ENCODE data around the gene TMEM63A.

DNA sequence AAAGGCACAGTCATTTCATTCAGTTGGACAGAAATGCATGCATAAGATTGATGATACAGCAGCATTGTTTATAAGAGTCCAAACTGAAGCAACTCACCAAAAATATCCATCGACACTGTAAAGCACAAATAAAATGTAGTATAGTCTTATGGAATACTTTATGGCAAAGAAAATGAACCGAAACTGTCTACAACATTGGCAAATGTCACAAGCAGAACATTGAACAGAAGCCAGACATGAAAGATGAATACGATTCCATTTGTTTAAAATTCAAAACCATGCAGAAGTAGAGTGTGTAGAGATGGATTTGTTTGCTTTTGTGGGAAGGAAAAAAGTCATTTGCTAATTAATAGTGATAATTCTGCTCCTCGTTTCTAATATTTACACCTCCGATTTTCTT is 14.3 kb upstream of the TMEM63A start:
- TF ChIP-seq, protein P1, sequence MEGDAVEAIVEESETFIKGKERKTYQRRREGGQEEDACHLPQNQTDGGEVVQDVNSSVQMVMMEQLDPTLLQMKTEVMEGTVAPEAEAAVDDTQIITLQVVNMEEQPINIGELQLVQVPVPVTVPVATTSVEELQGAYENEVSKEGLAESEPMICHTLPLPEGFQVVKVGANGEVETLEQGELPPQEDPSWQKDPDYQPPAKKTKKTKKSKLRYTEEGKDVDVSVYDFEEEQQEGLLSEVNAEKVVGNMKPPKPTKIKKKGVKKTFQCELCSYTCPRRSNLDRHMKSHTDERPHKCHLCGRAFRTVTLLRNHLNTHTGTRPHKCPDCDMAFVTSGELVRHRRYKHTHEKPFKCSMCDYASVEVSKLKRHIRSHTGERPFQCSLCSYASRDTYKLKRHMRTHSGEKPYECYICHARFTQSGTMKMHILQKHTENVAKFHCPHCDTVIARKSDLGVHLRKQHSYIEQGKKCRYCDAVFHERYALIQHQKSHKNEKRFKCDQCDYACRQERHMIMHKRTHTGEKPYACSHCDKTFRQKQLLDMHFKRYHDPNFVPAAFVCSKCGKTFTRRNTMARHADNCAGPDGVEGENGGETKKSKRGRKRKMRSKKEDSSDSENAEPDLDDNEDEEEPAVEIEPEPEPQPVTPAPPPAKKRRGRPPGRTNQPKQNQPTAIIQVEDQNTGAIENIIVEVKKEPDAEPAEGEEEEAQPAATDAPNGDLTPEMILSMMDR (IDR thresholded peaks at IDR 0.05): no peak
- TF ChIP-seq POLR2A (IDR thresholded peaks at IDR 0.05): no peak
